GM10266 (cell line): ENCODE measurements around the gene LONP1.
"Not testable (repeated sequence)": the region's sequence is repeated elsewhere in the genome, so short reads cannot be mapped to it uniquely, and the experiment has no call there.

Experiments
- DNase-seq: peaks from one replicate; pipeline ENCODE4 v3.0.0; 2012; ENCODE audit errors: extremely low spot score
- TF ChIP-seq, protein P1 (sequence below): IDR thresholded peaks from 2 replicates; pipeline ENCODE4 v1.5.1; 2012; ENCODE audit warnings: mild to moderate bottlenecking, low read depth; ENCODE audit not compliant: control insufficient read depth, insufficient read depth; ENCODE audit errors: missing control alignments

LONP1 gene

GRCh38 chr19:5749505-5749904 lies 29.6 kb upstream of the LONP1 start:
- DNase-seq = no peak
- TF ChIP-seq, protein P1, sequence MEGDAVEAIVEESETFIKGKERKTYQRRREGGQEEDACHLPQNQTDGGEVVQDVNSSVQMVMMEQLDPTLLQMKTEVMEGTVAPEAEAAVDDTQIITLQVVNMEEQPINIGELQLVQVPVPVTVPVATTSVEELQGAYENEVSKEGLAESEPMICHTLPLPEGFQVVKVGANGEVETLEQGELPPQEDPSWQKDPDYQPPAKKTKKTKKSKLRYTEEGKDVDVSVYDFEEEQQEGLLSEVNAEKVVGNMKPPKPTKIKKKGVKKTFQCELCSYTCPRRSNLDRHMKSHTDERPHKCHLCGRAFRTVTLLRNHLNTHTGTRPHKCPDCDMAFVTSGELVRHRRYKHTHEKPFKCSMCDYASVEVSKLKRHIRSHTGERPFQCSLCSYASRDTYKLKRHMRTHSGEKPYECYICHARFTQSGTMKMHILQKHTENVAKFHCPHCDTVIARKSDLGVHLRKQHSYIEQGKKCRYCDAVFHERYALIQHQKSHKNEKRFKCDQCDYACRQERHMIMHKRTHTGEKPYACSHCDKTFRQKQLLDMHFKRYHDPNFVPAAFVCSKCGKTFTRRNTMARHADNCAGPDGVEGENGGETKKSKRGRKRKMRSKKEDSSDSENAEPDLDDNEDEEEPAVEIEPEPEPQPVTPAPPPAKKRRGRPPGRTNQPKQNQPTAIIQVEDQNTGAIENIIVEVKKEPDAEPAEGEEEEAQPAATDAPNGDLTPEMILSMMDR = no peak

DNA sequence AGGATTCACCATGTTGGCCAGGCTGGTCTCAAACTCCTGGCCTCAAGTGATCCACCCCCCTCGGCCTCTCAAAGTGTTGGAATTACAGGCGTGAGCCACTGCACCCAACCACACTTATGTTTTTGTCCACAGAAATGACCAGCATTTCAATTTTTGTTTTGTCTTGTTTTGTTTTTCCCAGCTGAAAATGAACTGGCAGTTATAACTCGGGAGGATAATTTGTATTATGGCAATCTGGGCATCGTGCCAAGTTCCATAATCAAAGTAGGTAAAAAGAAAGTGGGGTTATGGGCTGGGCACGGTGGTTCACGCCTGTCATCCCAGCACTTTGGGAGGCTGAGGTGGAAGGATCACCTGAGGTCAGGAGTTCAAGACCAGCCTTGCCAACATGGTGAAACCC lies 29.0 kb upstream of the LONP1 start:
- not testable (repeated sequence) for DNase-seq

- not testable (repeated sequence) for DNase-seq
Observed at GRCh38 chr19:5744999-5745398, 25.1 kb upstream of the LONP1 start.

DNA sequence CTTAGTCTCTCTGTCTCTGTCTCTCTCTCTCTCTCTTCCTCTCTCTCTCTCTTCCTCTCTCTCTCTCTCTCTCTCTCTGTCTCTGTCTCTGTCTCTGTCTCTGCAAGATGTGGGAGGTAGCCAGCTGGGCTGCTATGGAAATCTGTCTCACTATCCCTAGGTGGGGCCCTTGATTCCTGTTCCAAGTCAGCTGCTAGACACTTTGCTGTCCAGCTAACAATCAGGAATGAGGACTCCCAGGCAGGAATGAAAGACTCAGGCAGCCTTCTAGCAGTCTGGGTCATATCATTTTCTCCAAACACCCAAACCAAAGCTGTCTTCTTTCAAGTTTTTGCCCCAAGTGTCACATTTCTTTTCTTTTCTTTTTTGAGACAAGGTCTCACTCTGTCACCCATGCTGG lies 23.7 kb upstream of the LONP1 start:
- TF ChIP-seq, protein P1 = no peak
- DNase-seq = no peak

DNA sequence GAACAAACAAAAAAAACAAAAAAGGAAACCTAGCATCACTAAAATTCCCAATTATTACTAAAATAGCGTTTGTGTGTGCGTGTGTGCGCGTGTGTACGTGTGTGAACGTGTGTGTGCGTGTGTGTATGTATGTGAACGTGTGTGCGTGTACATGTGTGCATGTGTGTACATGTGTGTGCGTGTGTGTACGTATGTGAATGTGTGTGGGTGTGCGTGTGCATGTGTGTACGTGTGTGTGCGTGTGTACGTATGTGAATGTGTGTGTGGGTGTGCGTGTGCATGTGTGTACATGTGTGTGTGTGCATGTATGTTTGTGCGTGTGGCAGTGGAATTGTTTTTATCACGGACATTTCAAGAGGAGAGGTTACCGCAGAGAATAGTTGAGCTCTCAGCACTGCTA lies 22.1 kb upstream of the LONP1 start:
- DNase-seq = no peak
- TF ChIP-seq, protein P1 = no peak

GRCh38 chr19:5738423-5738822 lies 18.5 kb upstream of the LONP1 start:
- DNase-seq = no peak
- TF ChIP-seq, protein P1 = no peak

- not testable (repeated sequence) for DNase-seq
Observed at GRCh38 chr19:5733172-5733571, 13.2 kb upstream of the LONP1 start.

DNA sequence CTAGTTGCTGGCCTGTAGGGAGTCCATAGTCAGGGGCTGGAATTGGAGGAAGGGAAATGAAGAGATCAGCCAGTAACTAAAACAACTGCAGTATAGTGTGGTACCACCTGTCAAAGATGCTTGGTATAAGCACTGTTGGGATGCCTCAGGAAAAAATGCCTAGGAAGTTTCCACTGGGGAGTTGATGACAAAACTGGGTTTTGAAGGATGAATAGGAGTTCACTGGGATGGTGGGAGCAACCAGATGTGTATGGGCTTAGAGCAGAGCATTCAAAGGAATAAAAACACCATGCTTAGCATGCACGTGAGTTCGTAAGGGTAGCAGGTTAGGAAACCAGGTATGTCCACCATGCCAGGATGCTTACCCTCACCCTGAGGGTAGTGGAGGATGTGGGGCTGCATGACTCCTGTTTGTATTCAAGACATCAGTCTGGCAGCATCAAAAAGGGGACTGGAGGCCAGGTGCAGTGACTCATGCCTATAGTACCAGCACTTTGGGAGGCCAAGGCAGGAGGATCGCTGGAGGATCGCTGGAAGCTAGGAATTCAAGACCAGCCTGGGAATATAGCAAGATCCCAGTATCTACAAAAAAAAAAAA lies 7.6 kb upstream of the LONP1 start:
- TF ChIP-seq, protein P1 = no peak
- no peak for DNase-seq

DNA sequence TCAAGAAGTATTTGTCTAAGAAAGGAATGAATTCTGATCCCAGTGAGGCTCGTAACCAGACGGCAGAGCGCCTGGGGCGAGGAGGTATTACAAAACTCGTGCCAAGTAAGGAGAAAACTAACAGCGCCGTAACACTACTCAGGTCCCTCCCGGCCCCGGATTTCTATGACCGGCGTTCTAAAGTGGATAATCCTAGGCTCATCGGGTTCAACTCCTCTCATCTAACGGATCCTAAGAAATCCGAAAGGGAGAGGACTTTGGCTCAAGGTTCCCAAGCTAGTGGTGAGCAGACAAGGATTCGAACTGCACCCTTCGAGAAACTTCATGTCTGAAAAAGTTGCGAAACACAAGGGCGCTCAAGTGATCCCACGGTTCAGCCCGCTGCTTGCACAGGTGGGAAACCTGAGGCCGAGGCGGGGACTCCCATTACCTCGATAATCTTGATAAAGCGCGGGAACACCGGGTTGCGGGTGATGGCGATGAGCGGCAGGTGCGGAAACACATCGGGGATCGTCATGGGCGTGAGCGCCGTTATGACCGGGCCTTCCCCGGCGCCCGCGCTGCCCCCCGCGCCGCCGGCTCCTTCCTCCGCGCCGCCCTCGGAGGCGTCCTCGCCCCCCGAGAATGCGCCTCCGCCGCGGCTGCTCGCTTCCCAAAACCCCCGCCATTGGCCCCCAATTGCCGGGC lies 529 bp downstream of the LONP1 start:
- TF ChIP-seq, protein P1 = no peak
- peak; percentile 17 for DNase-seq
